Measurements from ENCODE around the gene STOML3. TPM values are rescaled to one million over a fixed set of nuclear protein-coding genes. Genes with fewer than 3 reads are reported as not detected.
A peak's percentile ranks its signal among the peaks of the same experiment; 100 is the strongest.

Gene STOML3
- total RNA-seq, 1 donor from 2014 or later: not detected

- DNase-seq (ENCODE audit: low read depth in 2 of 2): no peak
These were observed 9.5 kb downstream of the STOML3 start for GRCh38 chr13:38981096-38981495.

GRCh38 chr13:38980750-38981078 lies 9.9 kb downstream of the STOML3 start:
- DNase-seq (ENCODE audit: low read depth in 2 of 2): peak in 1 of 2 donors; percentile 6

GRCh38 chr13:38979891-38980749 lies 10.5 kb downstream of the STOML3 start:
- no peak for DNase-seq (ENCODE audit: low read depth in 2 of 2)

GRCh38 chr13:38970380-38971051 lies 20.1 kb downstream of the STOML3 start:
- DNase-seq (ENCODE audit: low read depth in 2 of 2): no peak

- no peak for DNase-seq (ENCODE audit: low read depth in 2 of 2)
These were observed 21.4 kb downstream of the STOML3 start for GRCh38 chr13:38969187-38969586.

GRCh38 chr13:38967446-38967845 lies 23.2 kb downstream of the STOML3 start:
- no peak for DNase-seq (ENCODE audit: low read depth in 2 of 2)

- DNase-seq (ENCODE audit: low read depth in 2 of 2): no peak
These were observed 25.4 kb downstream of the STOML3 start for GRCh38 chr13:38965281-38965680.

GRCh38 chr13:38960175-38960574 lies 30.5 kb downstream of the STOML3 start:
- no peak for DNase-seq (ENCODE audit: low read depth in 2 of 2)

GRCh38 chr13:38957794-38958592 lies 32.6 kb downstream of the STOML3 start:
- no peak for DNase-seq (ENCODE audit: low read depth in 2 of 2)

- no peak for DNase-seq (ENCODE audit: low read depth in 2 of 2)
These were observed 35.8 kb downstream of the STOML3 start for GRCh38 chr13:38954844-38955243.

GRCh38 chr13:38954291-38954690 lies 36.3 kb downstream of the STOML3 start:
- peak in 1 of 2 donors; percentile 14 for DNase-seq (ENCODE audit: low read depth in 2 of 2)

GRCh38 chr13:38952827-38953226 lies 37.8 kb downstream of the STOML3 start:
- peak in 1 of 2 donors; percentile 15 for DNase-seq (ENCODE audit: low read depth in 2 of 2)

GRCh38 chr13:38951525-38952313 lies 38.9 kb downstream of the STOML3 start:
- peak; percentile 62 to 96 for DNase-seq (ENCODE audit: low read depth in 2 of 2)

GRCh38 chr13:38950987-38951386 lies 39.6 kb downstream of the STOML3 start:
- peak in 1 of 2 donors; percentile 61 for DNase-seq (ENCODE audit: low read depth in 2 of 2)

GRCh38 chr13:38947054-38947453 lies 43.6 kb downstream of the STOML3 start:
- no peak for DNase-seq (ENCODE audit: low read depth in 2 of 2)

GRCh38 chr13:38944219-38944618 lies 46.4 kb downstream of the STOML3 start:
- no peak for DNase-seq (ENCODE audit: low read depth in 2 of 2)

- DNase-seq (ENCODE audit: low read depth in 2 of 2): no peak
These were observed 47.4 kb downstream of the STOML3 start for GRCh38 chr13:38943231-38943630.

GRCh38 chr13:38941353-38941945 lies 49.2 kb downstream of the STOML3 start:
- no peak for DNase-seq (ENCODE audit: low read depth in 2 of 2)

- no peak for DNase-seq (ENCODE audit: low read depth in 2 of 2)
These were observed 56.8 kb downstream of the STOML3 start for GRCh38 chr13:38933786-38934185.

- no peak for DNase-seq (ENCODE audit: low read depth in 2 of 2)
These were observed 68.5 kb downstream of the STOML3 start for GRCh38 chr13:38922170-38922569.

- no peak for DNase-seq (ENCODE audit: low read depth in 2 of 2)
These were observed 69.5 kb downstream of the STOML3 start for GRCh38 chr13:38921081-38921480.

Measured in dermis microvascular lymphatic vessel endothelial cell (primary cell).